H1 (cell line): ENCODE measurements around the gene PRODH. TPM values are rescaled to one million over a fixed set of nuclear protein-coding genes. Genes with fewer than 3 reads are reported as not detected.

Experiments
- CTCF ChIA-PET: fragments of 300-600 bp; sonication (Branson Sonifier 250); formaldehyde crosslinking; loops from one replicate; lab custom pipeline; 2021; ENCODE audit not compliant: partially characterized antibody; lab: Charles Lee
- POLR2A ChIA-PET: fragments of 300-600 bp; sonication (Branson Sonifier 250); formaldehyde crosslinking; loops from one replicate; lab custom pipeline; 2021; ENCODE audit warnings: inconsistent platforms; ENCODE audit not compliant: partially characterized antibody; lab: Charles Lee
- DNase-seq, 2 experiments: peaks; one replicate each; pipeline versions ENCODE4 v3.0.0 to v3.0.0-alpha.2; 2010 to 2022; ENCODE audit warnings: low spot score in 2 of 2, low read depth in 1 of 2, mixed read lengths in 1 of 2
- FAIRE-seq: peaks from 2 replicates; lab custom pipeline; 2011; peaks lifted over from hg19 to GRCh38; lab: Jason Lieb, UNC
- H2AFZ ChIP-seq: 2 replicates; pipeline ENCODE4 v1.8.1; 2012; ENCODE audit warnings: low read length, inconsistent platforms
- H2AK5ac ChIP-seq: 2 replicates; pipeline ENCODE4 v1.6.1; 2013; ENCODE audit warnings: low read depth, low read length
- H2BK120ac ChIP-seq: replicated peaks from 2 replicates; pipeline ENCODE3; 2013; ENCODE audit warnings: low read depth, low read length, inconsistent platforms
- H2BK12ac ChIP-seq: 2 replicates; pipeline ENCODE4 v1.6.1; 2013; ENCODE audit warnings: low read depth, low read length
- H2BK15ac ChIP-seq: 2 replicates; pipeline ENCODE4 v1.6.1; 2013; ENCODE audit warnings: low read length
- H2BK20ac ChIP-seq: 2 replicates; pipeline ENCODE4 v1.6.1; 2013; ENCODE audit warnings: low read length
- H2BK5ac ChIP-seq: 2 replicates; pipeline ENCODE4 v1.6.1; 2013; ENCODE audit warnings: low read depth, low read length
- H3K14ac ChIP-seq: 2 replicates; pipeline ENCODE4 v1.6.1; 2013; ENCODE audit warnings: inconsistent platforms; ENCODE audit not compliant: insufficient read length
- H3K18ac ChIP-seq: 2 replicates; pipeline ENCODE4 v1.6.1; 2013; ENCODE audit warnings: low read length; ENCODE audit errors: extremely low read depth
- H3K23ac ChIP-seq: 2 replicates; pipeline ENCODE4 v1.6.1; 2013; ENCODE audit warnings: inconsistent platforms; ENCODE audit not compliant: insufficient read length
- H3K23me2 ChIP-seq: 2 replicates; pipeline ENCODE4 v1.6.1; 2013; ENCODE audit warnings: low read depth, low read length
- H3K27ac ChIP-seq: 2 replicates; pipeline ENCODE4 v1.6.1; 2011; ENCODE audit warnings: low read depth, low read length, inconsistent platforms
- H3K27me3 ChIP-seq, 4 experiments: replicated peaks in 1 of 4; 1 replicate in 1 of 4; 2 replicates in 3 of 4; pipeline versions ENCODE4 v1.6.1 to v1.8.1; 2011 to 2013; ENCODE audit warnings: low read length in 3 of 4, mild to moderate bottlenecking in 3 of 4, inconsistent platforms in 2 of 4, mixed read lengths in 2 of 4, moderate library complexity in 1 of 4; ENCODE audit not compliant: control insufficient read depth in 3 of 4, insufficient read depth in 3 of 4; ENCODE audit errors: extremely low read depth in 1 of 4
- H3K36me3 ChIP-seq, 4 experiments: 2 replicates each; pipeline versions ENCODE4 v1.6.1 to v1.8.1; 2011 to 2013; ENCODE audit warnings: mild to moderate bottlenecking in 4 of 4, low read length in 3 of 4, moderate library complexity in 2 of 4, control low read depth in 1 of 4, inconsistent platforms in 1 of 4; ENCODE audit not compliant: insufficient read depth in 4 of 4, control insufficient read depth in 2 of 4
- H3K4ac ChIP-seq: replicated peaks from 2 replicates; pipeline ENCODE3; 2013; ENCODE audit warnings: low read length, low read depth, mixed read lengths, inconsistent platforms; ENCODE audit not compliant: insufficient read length
- H3K4me1 ChIP-seq, 4 experiments: replicated peaks in 1 of 4; 1 replicate in 1 of 4; 2 replicates in 3 of 4; pipeline versions ENCODE4 v1.6.1 to v1.8.1; 2011 to 2013; ENCODE audit warnings: low read length in 3 of 4, inconsistent platforms in 2 of 4, mixed read lengths in 1 of 4; ENCODE audit not compliant: insufficient read depth in 4 of 4, control insufficient read depth in 3 of 4
- H3K4me2 ChIP-seq, 2 experiments: 2 replicates each; pipeline versions ENCODE4 v1.6.1 to v1.8.1; 2011 to 2013; ENCODE audit warnings: low read depth in 2 of 2, low read length in 2 of 2, control low read depth in 1 of 2, inconsistent platforms in 1 of 2, mild to moderate bottlenecking in 1 of 2; ENCODE audit not compliant: insufficient read depth in 1 of 2
- H3K4me3 ChIP-seq, 4 experiments: fragments of 200-600, 300-600 bp in 1 of 4; sonication (generic), shearing (Covaris generic), sonication (Bioruptor Twin) in 1 of 4; 2 replicates each; pipeline versions ENCODE4 v1.5.1 to v1.8.1; 2011 to 2016; ENCODE audit warnings: low read length in 4 of 4, low read depth in 3 of 4, control low read depth in 2 of 4, inconsistent platforms in 2 of 4, mild to moderate bottlenecking in 2 of 4, mixed read lengths in 1 of 4, moderate library complexity in 1 of 4; ENCODE audit not compliant: insufficient read depth in 2 of 4; ENCODE audit errors: extremely low read depth in 1 of 4
- H3K56ac ChIP-seq: replicated peaks from 2 replicates; pipeline ENCODE3; 2013; ENCODE audit warnings: low read depth, mild to moderate bottlenecking, mixed read lengths, low read length, inconsistent platforms; ENCODE audit not compliant: insufficient read length
- H3K79me1 ChIP-seq: 2 replicates; pipeline ENCODE4 v1.6.1; 2013; ENCODE audit warnings: low read depth, low read length, control low read depth
- H3K79me2 ChIP-seq, 2 experiments: 2 replicates each; pipeline versions ENCODE4 v1.6.1 to v1.8.1; 2012 to 2013; ENCODE audit warnings: low read length in 2 of 2, mild to moderate bottlenecking in 2 of 2, inconsistent platforms in 1 of 2; ENCODE audit not compliant: insufficient read depth in 2 of 2, control insufficient read depth in 1 of 2
- H3K9ac ChIP-seq, 4 experiments: replicated peaks in 1 of 4; 1 replicate in 1 of 4; 2 replicates in 3 of 4; pipeline versions ENCODE4 v1.6.1 to v1.8.1; 2011 to 2013; ENCODE audit warnings: low read depth in 3 of 4, low read length in 3 of 4, control low read depth in 2 of 4, mild to moderate bottlenecking in 2 of 4, moderate library complexity in 2 of 4, inconsistent platforms in 1 of 4; ENCODE audit errors: extremely low read depth in 1 of 4
- H3K9me3 ChIP-seq, 2 experiments: 2 replicates each; pipeline versions ENCODE4 v1.6.1 to v1.8.1; 2012 to 2013; ENCODE audit warnings: mild to moderate bottlenecking in 2 of 2, moderate library complexity in 2 of 2, control low read depth in 1 of 2, inconsistent platforms in 1 of 2, low read depth in 1 of 2, low read length in 1 of 2, mixed read lengths in 1 of 2; ENCODE audit not compliant: insufficient read depth in 2 of 2
- H4K20me1 ChIP-seq, 2 experiments: replicated peaks in 1 of 2; 2 replicates each; pipeline versions ENCODE3 to v1.8.1; 2011 to 2013; ENCODE audit warnings: inconsistent platforms in 2 of 2, low read length in 2 of 2, mild to moderate bottlenecking in 1 of 2; ENCODE audit not compliant: insufficient read depth in 2 of 2, control insufficient read depth in 1 of 2
- H4K5ac ChIP-seq: 2 replicates; pipeline ENCODE4 v1.6.1; 2013; ENCODE audit warnings: low read length, low read depth, mixed read lengths, inconsistent platforms; ENCODE audit not compliant: insufficient read length
- H4K8ac ChIP-seq: 2 replicates; pipeline ENCODE4 v1.8.0; 2013; ENCODE audit warnings: mild to moderate bottlenecking, moderate library complexity, low read length, inconsistent platforms; ENCODE audit not compliant: insufficient read depth; ENCODE audit errors: extremely low read depth
- H4K91ac ChIP-seq: replicated peaks from 2 replicates; pipeline ENCODE3; 2013; ENCODE audit warnings: low read length, mixed read lengths, inconsistent platforms; ENCODE audit not compliant: insufficient read length
- BACH1 ChIP-seq: IDR thresholded peaks from 2 replicates; pipeline ENCODE4 v1.6.1; 2012; ENCODE audit warnings: low read length, improper control_type of control experiment
- CEBPB ChIP-seq: IDR thresholded peaks from 2 replicates; pipeline ENCODE4 v1.6.1; 2012; ENCODE audit warnings: low read depth, low read length
- EP300 ChIP-seq, 2 experiments: IDR thresholded peaks; 1 replicate in 1 of 2; 2 replicates in 1 of 2; pipeline ENCODE4 v1.6.1; 2011 to 2012; ENCODE audit warnings: low read depth in 2 of 2, low read length in 2 of 2, mild to moderate bottlenecking in 2 of 2, borderline replicate concordance in 1 of 2, inconsistent platforms in 1 of 2, moderate library complexity in 1 of 2
- FOSL1 ChIP-seq: IDR thresholded peaks from 2 replicates; pipeline ENCODE4 v1.6.1; 2011; ENCODE audit warnings: mild to moderate bottlenecking, low read depth, low read length, moderate library complexity; ENCODE audit not compliant: insufficient read depth
- GTF2F1 ChIP-seq: IDR thresholded peaks from 2 replicates; pipeline ENCODE4 v1.6.1; 2012; ENCODE audit warnings: low read depth, low read length, improper control_type of control experiment, borderline replicate concordance
- JUND ChIP-seq: IDR thresholded peaks from 2 replicates; pipeline ENCODE4 v1.6.1; 2011; ENCODE audit warnings: mild to moderate bottlenecking, improper control_type of control experiment, low read length
- KDM1A ChIP-seq: fragments of 200-600, 300-600 bp; sonication (generic); IDR thresholded peaks from 2 replicates; pipeline ENCODE4 v1.7.1; 2016; ENCODE audit warnings: mild to moderate bottlenecking, low read length, borderline replicate concordance
- SAP30 ChIP-seq: fragments of 300-600 bp; sonication (generic); IDR thresholded peaks from 2 replicates; pipeline ENCODE4 v1.7.1; 2012; ENCODE audit warnings: low read length, moderate library complexity, mild to moderate bottlenecking, inconsistent platforms; ENCODE audit not compliant: insufficient read depth, insufficient replicate concordance
- SIRT6 ChIP-seq: IDR thresholded peaks from one replicate; pipeline ENCODE4 v1.7.1; 2012; ENCODE audit warnings: low read length, inconsistent platforms
- SP2 ChIP-seq: IDR thresholded peaks from 2 replicates; pipeline ENCODE4 v1.6.1; 2012; ENCODE audit warnings: mild to moderate bottlenecking, low read length, inconsistent platforms
- SP4 ChIP-seq: IDR thresholded peaks from 2 replicates; pipeline ENCODE4 v1.6.1; 2012; ENCODE audit warnings: low read length, inconsistent platforms
- SRF ChIP-seq: IDR thresholded peaks from 2 replicates; pipeline ENCODE4 v1.6.1; 2011; ENCODE audit warnings: mild to moderate bottlenecking, low read depth, low read length, moderate library complexity
- YY1 ChIP-seq: IDR thresholded peaks from 2 replicates; pipeline ENCODE4 v1.6.1; 2011; ENCODE audit warnings: low read depth, mild to moderate bottlenecking, low read length
- WGBS, 2 experiments: shearing (Covaris generic) in 1 of 2; methylation state at CpG; one replicate each; pipeline versions ENCODE4 v1.1.6 to v1.1.7; 2013 to 2015; ENCODE audit warnings: low lambda C conversion rate in 2 of 2, mixed read lengths in 2 of 2, inconsistent platforms in 1 of 2, low coverage in 1 of 2, missing lambda C conversion rate in 1 of 2; ENCODE audit not compliant: insufficient replicate concordance in 2 of 2, insufficient coverage in 1 of 2, insufficient read length in 1 of 2; ENCODE audit errors: extremely low coverage in 1 of 2, missing lambda C conversion rate in 1 of 2; 5-methylcytosine and 5-hydroxymethylcytosine counted together
- polyA plus RNA-seq, 7 experiments: library from polyadenylated mRNA; depleted of rRNA in 3 of 7; stranded (reverse) in 5 of 7; unstranded in 2 of 7; fragments of >200 nt in 5 of 7; fragments of 200-250 nt in 2 of 7; gene quantifications; 1 replicate in 5 of 7; 2 replicates in 1 of 7; 4 replicates in 1 of 7; pipeline versions ENCODE4 v1.2.1 to v1.2.3, GENCODE V29; 2011 to 2013; ENCODE audit warnings: missing spikeins in 2 of 7, mixed read lengths in 2 of 7
- total RNA-seq: library from RNA; stranded (reverse); fragmentation: NEBNext Ultra II Directional; extraction: Animal tissue kit (Norgen Biotek cat#: 25700); gene quantifications from 2 replicates; pipeline ENCODE4 v1.2.1, GENCODE V29; 2021

PRODH gene
- total and polyA plus RNA-seq, 2 of the 8 experiments (the other 6 are each of a cell fraction or from before 2014, with no cell fraction given) = 27.6 to 45.6 TPM

DNA sequence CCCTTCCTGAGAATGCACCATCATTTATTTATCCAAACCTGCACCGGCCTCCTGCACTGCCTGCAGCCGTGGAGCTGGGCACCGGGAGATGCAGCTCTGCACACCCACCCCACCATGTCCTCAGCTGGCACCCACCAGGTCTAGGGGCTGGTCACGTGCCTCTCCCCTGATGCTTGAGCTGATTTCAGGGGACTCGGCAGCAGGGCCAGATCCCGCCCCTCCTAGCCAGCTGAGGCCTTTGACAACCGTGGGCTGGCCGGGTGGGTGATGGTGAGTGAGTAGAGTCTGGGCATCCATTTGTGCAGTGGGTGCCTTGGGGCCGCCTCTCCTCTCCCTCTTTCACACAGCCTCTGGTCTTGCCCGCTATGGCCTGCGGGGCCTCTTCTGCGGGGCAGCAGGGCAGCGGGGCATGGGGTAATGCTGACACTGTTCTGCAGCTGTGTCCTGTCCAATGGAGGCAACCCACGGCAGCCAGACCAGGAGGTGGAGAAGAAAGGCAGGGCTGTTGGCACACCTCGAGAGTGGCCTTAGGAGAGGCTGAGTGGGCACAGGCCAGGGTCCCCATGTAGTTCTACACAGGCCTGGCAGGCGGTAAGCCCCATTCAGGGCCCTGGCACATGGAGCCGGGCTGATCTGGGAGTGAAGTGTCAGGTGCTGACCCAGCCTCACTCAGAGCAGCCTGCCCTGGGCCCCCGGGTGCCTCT, 38.5 kb upstream of the PRODH start:
- FAIRE-seq = no peak
- H4K8ac ChIP-seq = no peak overlapping the region
- ChIA-PET POLR2A (interaction anchor here (1.1 to 1.3 kb wide), 2 partner anchors 9 to 26 kb away, joined by 3 read pairs; no protein-coding TSS in a partner anchor), CTCF (interaction anchor here (1.5 kb wide), 1 partner anchor 40 kb away, joined by 3 read pairs; no protein-coding TSS in a partner anchor)
- peaks cover 0 to 3% of the 10 kb centered on the region in 2 experiments for H4K20me1 ChIP-seq
- no peak for DNase-seq
- H3K4me2 ChIP-seq = no peak overlapping the region
- no peak overlapping the region; the same call in 1 of the 2 replicates for H2BK5ac ChIP-seq
- H3K14ac ChIP-seq = no peak overlapping the region
- H3K23ac ChIP-seq = no peak overlapping the region
- H2AFZ ChIP-seq = no peak overlapping the region
- no peak overlapping the region for H2BK120ac ChIP-seq
- peaks cover 0 to 8% (median 5%) of the 10 kb centered on the region in 4 experiments; a peak in 6 of 7 replicates for H3K4me1 ChIP-seq
- no peak overlapping the region for H3K18ac ChIP-seq
- H3K4me3 ChIP-seq = no peak overlapping the region
- peaks cover 6% of the 10 kb centered on the region; the same call in 1 of the 2 replicates for H3K23me2 ChIP-seq
- no peak overlapping the region for H4K5ac ChIP-seq
- H3K4ac ChIP-seq = no peak overlapping the region
- no peak overlapping the region for H2BK12ac ChIP-seq
- H3K27ac ChIP-seq = no peak overlapping the region
- H3K56ac ChIP-seq = no peak overlapping the region
- no peak overlapping the region for H3K9ac ChIP-seq
- no peak overlapping the region for H4K91ac ChIP-seq
- H2BK15ac ChIP-seq = no peak overlapping the region
- H3K36me3 ChIP-seq = no peaks in the 10 kb centered on the region
- H2BK20ac ChIP-seq = no peak overlapping the region
- H2AK5ac ChIP-seq = no peak overlapping the region
- H3K27me3 ChIP-seq = no peaks in the 10 kb centered on the region
- peaks cover 7% of the 10 kb centered on the region; the same call in 1 of the 2 replicates for H3K79me1 ChIP-seq
- WGBS, 2 experiments = 87% methylated on average over 16 of the region's 18 CpGs; no CpG with 5 or more reads in 1 of the 2 experiments
- H3K79me2 ChIP-seq = no peaks in the 10 kb centered on the region; a peak in 1 of 4 replicates
- H3K9me3 ChIP-seq = peaks cover 0 to 3% of the 10 kb centered on the region in 2 experiments; a peak in 1 of 4 replicates
- TF ChIP-seq EP300 (IDR thresholded peaks at IDR 0.05; ENCODE audit: borderline replicate concordance in 1 of 2, low read depth in 2 of 2, low read length in 2 of 2) (no peak), SAP30 (no peak), BACH1 (no peak), GTF2F1 (no peak), CEBPB (no peak), SIRT6 (no peak), FOSL1 (no peak), SP4 (no peak), KDM1A (no peak), YY1 (no peak), JUND (no peak), SRF (no peak), SP2 (no peak)
